Posterior cingulate gyrus (tissue), 11 donors: ENCODE results near the gene CEP57.

Source experiments
- DNase-seq, 10 donors: peaks; one replicate each; pipeline versions ENCODE4 v3.0.0 to v3.0.0-alpha.2; 2020 to 2021; ENCODE audit warnings: mixed read lengths in 3 of 10
- intact Hi-C: fragments of 100-400 bp; cut with DNase I; formaldehyde crosslinking; loops from one replicate; pipeline ENCODE4 v1.15.1; 2023

CEP57 gene

GRCh38 chr11:95790123-95790932 lies at the start of gene CEP57:
CEP57 (plus strand) TSS chr11:95790498; CDS start chr11:95790699, 201 bp downstream.
- intact Hi-C loops, result loop anchor here (5.0 kb wide), 1 partner anchor 602 kb away; the partner anchor contains the start of gene JRKL
- DNase-seq, result peak; percentile 83 to 98 (median 92)

GRCh38 chr11:95750101-95750500 lies 40.2 kb upstream of the CEP57 start:
- intact Hi-C loops, result no loop called here
- DNase-seq, result no peak

GRCh38 chr11:95751515-95751914 lies 38.8 kb upstream of the CEP57 start:
- intact Hi-C loops, result no loop called here
- no peak for DNase-seq

- intact Hi-C loops, result loop anchor here (5.0 to 10.0 kb wide), 4 partner anchors 34 to 786 kb away; partner anchors contain the start of genes CWC15, KDM4D and SRSF8
- DNase-seq, result no peak
These were observed 29.4 kb upstream of the CEP57 start for GRCh38 chr11:95760941-95761340.

GRCh38 chr11:95762534-95762933 lies 27.8 kb upstream of the CEP57 start:
- no peak for DNase-seq
- intact Hi-C loops, result loop anchor here (5.0 to 10.0 kb wide), 4 partner anchors 35 to 788 kb away; partner anchors contain the start of genes CWC15, KDM4D and SRSF8

GRCh38 chr11:95764267-95764898 lies 25.9 kb upstream of the CEP57 start:
- no peak for DNase-seq
- intact Hi-C loops, result loop anchor here (1.0 to 10.0 kb wide), 5 partner anchors 37 to 790 kb away; partner anchors contain the start of genes CWC15, KDM4D and SRSF8

GRCh38 chr11:95766701-95767100 lies 23.6 kb upstream of the CEP57 start:
- intact Hi-C loops, result loop anchor here (10.0 kb wide), 3 partner anchors 542 to 792 kb away; partner anchors contain the start of genes CWC15, KDM4D and SRSF8
- DNase-seq, result no peak

- intact Hi-C loops, result loop anchor here (10.0 kb wide), 3 partner anchors 543 to 793 kb away; partner anchors contain the start of genes CWC15, KDM4D and SRSF8
- no peak for DNase-seq
These were observed 22.8 kb upstream of the CEP57 start for GRCh38 chr11:95767498-95767897.

- intact Hi-C loops, result loop anchor here (10.0 kb wide), 3 partner anchors 544 to 794 kb away; partner anchors contain the start of genes CWC15, KDM4D and SRSF8
- no peak for DNase-seq
These were observed 21.8 kb upstream of the CEP57 start for GRCh38 chr11:95768521-95768920.

- DNase-seq, result no peak
- intact Hi-C loops, result no loop called here
These were observed 13.4 kb upstream of the CEP57 start for GRCh38 chr11:95776859-95777258.

GRCh38 chr11:95778699-95779098 lies 11.6 kb upstream of the CEP57 start:
- intact Hi-C loops, result no loop called here

GRCh38 chr11:95780544-95780943 lies 9.8 kb upstream of the CEP57 start:
- no peak for DNase-seq
- intact Hi-C loops, result no loop called here

More at GRCh38 chr11:95778699-95779098, 11.6 kb upstream of the CEP57 start:
- no peak for DNase-seq

GRCh38 chr11:95788921-95789505 lies 1.3 kb upstream of the CEP57 start:
- DNase-seq, result peak in 4 of 10 donors; percentile 11 to 22 (median 14)
- intact Hi-C loops, result no loop called here

GRCh38 chr11:95789506-95790122 lies 684 bp upstream of the CEP57 start, which contains the start of gene FAM76B:
FAM76B (minus strand) TSS chr11:95789782; CDS start chr11:95789478, 304 bp downstream.
- DNase-seq, result peak; percentile 96 to 100 (median 98)
- intact Hi-C loops, result loop anchor here (5.0 kb wide), 1 partner anchor 603 kb away; the partner anchor contains the start of gene JRKL

- DNase-seq, result peak; percentile 20 to 89 (median 47)
- intact Hi-C loops, result loop anchor here (5.0 kb wide), 1 partner anchor 601 kb away; the partner anchor contains the start of gene JRKL
These were observed 823 bp downstream of the CEP57 start for GRCh38 chr11:95790933-95791708.

GRCh38 chr11:95791709-95792033 lies 1.4 kb downstream of the CEP57 start:
- intact Hi-C loops, result loop anchor here (5.0 kb wide), 1 partner anchor 601 kb away; the partner anchor contains the start of gene JRKL
- DNase-seq, result no peak

GRCh38 chr11:95792200-95792599 lies 1.9 kb downstream of the CEP57 start:
- intact Hi-C loops, result loop anchor here (5.0 kb wide), 1 partner anchor 600 kb away; the partner anchor contains the start of gene JRKL
- peak in 1 of 10 donors; percentile 55 for DNase-seq

GRCh38 chr11:95792700-95793099 lies 2.4 kb downstream of the CEP57 start:
- DNase-seq, result no peak
- intact Hi-C loops, result loop anchor here (5.0 kb wide), 1 partner anchor 600 kb away; the partner anchor contains the start of gene JRKL

GRCh38 chr11:95793116-95793515 lies 2.8 kb downstream of the CEP57 start:
- intact Hi-C loops, result loop anchor here (5.0 kb wide), 1 partner anchor 599 kb away; the partner anchor contains the start of gene JRKL
- no peak for DNase-seq
